H9 (cell line): ENCODE measurements around the gene TP53BP2. TPM values are rescaled to one million over a fixed set of nuclear protein-coding genes. Genes with fewer than 3 reads are reported as not detected.

ENCODE experiments used
- DNase-seq: peaks from one replicate; pipeline ENCODE4 v3.0.0-alpha.2; 2017
- H2AFZ ChIP-seq: one replicate; pipeline ENCODE4 v1.6.1; 2013; ENCODE audit warnings: mild to moderate bottlenecking, low read length, control low read depth, moderate library complexity
- H2AK5ac ChIP-seq: 2 replicates; pipeline ENCODE4 v1.6.1; 2013; ENCODE audit warnings: low read length, control low read depth, mixed read lengths; ENCODE audit not compliant: insufficient read length
- H2BK120ac ChIP-seq: one replicate; pipeline ENCODE4 v1.6.1; 2013; ENCODE audit warnings: low read depth, mild to moderate bottlenecking, low read length, control low read depth, inconsistent platforms; ENCODE audit not compliant: poor library complexity, severe bottlenecking
- H2BK12ac ChIP-seq: 2 replicates; pipeline ENCODE4 v1.6.1; 2013; ENCODE audit warnings: low read length, control low read depth, mixed read lengths, low read depth; ENCODE audit not compliant: insufficient read length
- H2BK15ac ChIP-seq: 2 replicates; pipeline ENCODE4 v1.6.1; 2013; ENCODE audit warnings: low read depth, low read length, control low read depth
- H2BK20ac ChIP-seq: one replicate; pipeline ENCODE4 v1.6.1; 2013; ENCODE audit warnings: low read depth, mild to moderate bottlenecking, low read length, control low read depth, inconsistent platforms; ENCODE audit not compliant: poor library complexity, severe bottlenecking
- H2BK5ac ChIP-seq: 2 replicates; pipeline ENCODE4 v1.6.1; 2013; ENCODE audit warnings: low read length, control low read depth, mixed read lengths; ENCODE audit not compliant: insufficient read length
- H3K14ac ChIP-seq: 2 replicates; pipeline ENCODE4 v1.6.1; 2013; ENCODE audit warnings: low read length, control low read depth; ENCODE audit not compliant: insufficient read depth
- H3K18ac ChIP-seq: 2 replicates; pipeline ENCODE4 v1.6.1; 2013; ENCODE audit warnings: low read depth, mild to moderate bottlenecking, mixed read lengths, low read length, control low read depth; ENCODE audit not compliant: insufficient read length
- H3K23ac ChIP-seq: 2 replicates; pipeline ENCODE4 v1.6.1; 2013; ENCODE audit warnings: low read length, control low read depth, mixed read lengths, low read depth; ENCODE audit not compliant: insufficient read length
- H3K23me2 ChIP-seq: 2 replicates; pipeline ENCODE4 v1.6.1; 2013; ENCODE audit warnings: low read depth, mild to moderate bottlenecking, mixed read lengths, low read length, control low read depth; ENCODE audit not compliant: insufficient read length, poor library complexity, severe bottlenecking
- H3K27ac ChIP-seq: 2 replicates; pipeline ENCODE4 v1.5.1; 2013; ENCODE audit warnings: low read length, control low read depth, mixed read lengths, low read depth; ENCODE audit not compliant: insufficient read length
- H3K27me3 ChIP-seq: 2 replicates; pipeline ENCODE4 v1.6.1; 2013; ENCODE audit warnings: low read length, control low read depth, inconsistent platforms; ENCODE audit not compliant: insufficient read depth
- H3K4ac ChIP-seq: 2 replicates; pipeline ENCODE4 v1.6.1; 2013; ENCODE audit warnings: low read depth, mild to moderate bottlenecking, control low read depth, inconsistent platforms, low read length, moderate library complexity
- H3K4me1 ChIP-seq: 2 replicates; pipeline ENCODE4 v1.6.1; 2013; ENCODE audit warnings: low read length, control low read depth, inconsistent platforms; ENCODE audit not compliant: insufficient read depth
- H3K4me2 ChIP-seq: 2 replicates; pipeline ENCODE4 v1.6.1; 2013; ENCODE audit warnings: low read length, control low read depth, mixed read lengths; ENCODE audit not compliant: insufficient read length, insufficient read depth
- H3K56ac ChIP-seq: 2 replicates; pipeline ENCODE4 v1.6.1; 2013; ENCODE audit warnings: low read depth, mild to moderate bottlenecking, mixed read lengths, low read length, control low read depth; ENCODE audit not compliant: insufficient read length
- H3K79me1 ChIP-seq: 2 replicates; pipeline ENCODE4 v1.6.1; 2013; ENCODE audit warnings: low read depth, mild to moderate bottlenecking, moderate library complexity, low read length, control low read depth, inconsistent platforms; ENCODE audit not compliant: insufficient read depth, poor library complexity, severe bottlenecking
- H3K79me2 ChIP-seq: 2 replicates; pipeline ENCODE4 v1.6.1; 2013; ENCODE audit warnings: low read length, control low read depth, inconsistent platforms; ENCODE audit not compliant: insufficient read depth
- H3K9ac ChIP-seq: 2 replicates; pipeline ENCODE4 v1.6.1; 2013; ENCODE audit warnings: low read length, control low read depth, mixed read lengths; ENCODE audit not compliant: insufficient read length; ENCODE audit errors: extremely low read depth
- H3K9me3 ChIP-seq: one replicate; pipeline ENCODE4 v1.6.1; 2013; ENCODE audit warnings: low read depth, low read length, inconsistent platforms; ENCODE audit not compliant: control insufficient read depth
- H3T11ph ChIP-seq: one replicate; pipeline ENCODE4 v1.6.1; 2013; ENCODE audit warnings: mild to moderate bottlenecking, low read length, control low read depth, inconsistent platforms
- H4K20me1 ChIP-seq: one replicate; pipeline ENCODE4 v1.6.1; 2013; ENCODE audit not compliant: control insufficient read depth, insufficient read length, insufficient read depth
- H4K5ac ChIP-seq: 2 replicates; pipeline ENCODE4 v1.6.1; 2013; ENCODE audit warnings: low read depth, mild to moderate bottlenecking, mixed read lengths, low read length, control low read depth; ENCODE audit not compliant: insufficient read length
- H4K8ac ChIP-seq: replicated peaks from 2 replicates; pipeline ENCODE4 v1.6.1; 2013; ENCODE audit warnings: low read length, control low read depth, mixed read lengths, low read depth; ENCODE audit not compliant: insufficient read length
- H4K91ac ChIP-seq: 2 replicates; pipeline ENCODE4 v1.6.1; 2013; ENCODE audit warnings: low read depth, mild to moderate bottlenecking, moderate library complexity, mixed read lengths, low read length, control low read depth; ENCODE audit not compliant: insufficient read length
- H3K27ac Mint-ChIP-seq, 3 experiments: 2 replicates in 2 of 3; 3 replicates in 1 of 3; pipeline ENCODE4 v1.8.0; 2020 to 2021; ENCODE audit warnings: mixed read lengths in 3 of 3, mild to moderate bottlenecking in 1 of 3, moderate library complexity in 1 of 3
- H3K27me3 Mint-ChIP-seq: 2 replicates; pipeline ENCODE4 v1.8.0; 2021; ENCODE audit warnings: low read depth, mild to moderate bottlenecking, moderate library complexity, mixed read lengths
- H3K36me3 Mint-ChIP-seq, 3 experiments: 2 replicates in 2 of 3; 3 replicates in 1 of 3; pipeline ENCODE4 v1.8.0; 2020 to 2021; ENCODE audit warnings: low read depth in 3 of 3, mixed read lengths in 3 of 3; ENCODE audit not compliant: insufficient read depth in 1 of 3
- H3K4me1 Mint-ChIP-seq, 2 experiments: 2 replicates each; pipeline ENCODE4 v1.8.0; 2020; ENCODE audit warnings: mixed read lengths in 2 of 2
- H3K4me3 Mint-ChIP-seq, 2 experiments: 2 replicates in 1 of 2; 3 replicates in 1 of 2; pipeline ENCODE4 v1.8.0; 2020 to 2021; ENCODE audit warnings: mild to moderate bottlenecking in 2 of 2, mixed read lengths in 2 of 2, moderate library complexity in 1 of 2
- H3K9me3 Mint-ChIP-seq, 2 experiments: 2 replicates in 1 of 2; 3 replicates in 1 of 2; pipeline ENCODE4 v1.8.0; 2020; ENCODE audit warnings: mild to moderate bottlenecking in 2 of 2, mixed read lengths in 2 of 2, moderate library complexity in 1 of 2
- WGBS: extraction: QIAGEN DNeasy Blood & Tissue Kit; methylation state at CpG from one replicate; pipeline ENCODE4 v1.1.7; 2013; ENCODE audit warnings: missing lambda C conversion rate, low lambda C conversion rate, mixed read lengths; ENCODE audit not compliant: insufficient read length; ENCODE audit errors: extremely low coverage; 5-methylcytosine and 5-hydroxymethylcytosine counted together
- total RNA-seq: library from RNA; stranded (reverse); gene quantifications from 2 replicates; pipeline ENCODE4 v1.2.1, GENCODE V29; 2021
- TF ChIP-seq, protein P1 (sequence below): fragments of 200-600 bp; sonication (generic); conservative IDR thresholded peaks from 3 replicates; pipeline ENCODE4 v1.8.0; 2021; ENCODE audit warnings: antibody characterized with exemption, mild to moderate bottlenecking

Gene TP53BP2
- total RNA-seq, 1 experiment from 2014 or later, result 49.7 TPM

GRCh38 chr1:223763881-223764280 is 81.9 kb downstream of the TP53BP2 start:
- H3K18ac ChIP-seq, result no peak overlapping the region
- no peak overlapping the region for H2BK15ac ChIP-seq
- H4K5ac ChIP-seq, result no peak overlapping the region
- no peak overlapping the region for H3K4ac ChIP-seq
- no peak overlapping the region for H2AK5ac ChIP-seq
- no peak overlapping the region for H4K8ac ChIP-seq
- H3K79me2 ChIP-seq, result no peaks in the 10 kb centered on the region
- H2BK20ac ChIP-seq, result no peak overlapping the region
- TF ChIP-seq, protein P1, sequence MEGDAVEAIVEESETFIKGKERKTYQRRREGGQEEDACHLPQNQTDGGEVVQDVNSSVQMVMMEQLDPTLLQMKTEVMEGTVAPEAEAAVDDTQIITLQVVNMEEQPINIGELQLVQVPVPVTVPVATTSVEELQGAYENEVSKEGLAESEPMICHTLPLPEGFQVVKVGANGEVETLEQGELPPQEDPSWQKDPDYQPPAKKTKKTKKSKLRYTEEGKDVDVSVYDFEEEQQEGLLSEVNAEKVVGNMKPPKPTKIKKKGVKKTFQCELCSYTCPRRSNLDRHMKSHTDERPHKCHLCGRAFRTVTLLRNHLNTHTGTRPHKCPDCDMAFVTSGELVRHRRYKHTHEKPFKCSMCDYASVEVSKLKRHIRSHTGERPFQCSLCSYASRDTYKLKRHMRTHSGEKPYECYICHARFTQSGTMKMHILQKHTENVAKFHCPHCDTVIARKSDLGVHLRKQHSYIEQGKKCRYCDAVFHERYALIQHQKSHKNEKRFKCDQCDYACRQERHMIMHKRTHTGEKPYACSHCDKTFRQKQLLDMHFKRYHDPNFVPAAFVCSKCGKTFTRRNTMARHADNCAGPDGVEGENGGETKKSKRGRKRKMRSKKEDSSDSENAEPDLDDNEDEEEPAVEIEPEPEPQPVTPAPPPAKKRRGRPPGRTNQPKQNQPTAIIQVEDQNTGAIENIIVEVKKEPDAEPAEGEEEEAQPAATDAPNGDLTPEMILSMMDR, result no peak
- H3K23ac ChIP-seq, result no peak overlapping the region
- no peak overlapping the region for H3K27ac Mint-ChIP-seq
- H3K4me1 Mint-ChIP-seq, result peaks cover 5 to 6% of the 10 kb centered on the region in 2 experiments
- H3K4me1 ChIP-seq, result no peaks in the 10 kb centered on the region
- no peaks in the 10 kb centered on the region for H3K79me1 ChIP-seq
- no peak overlapping the region for H3K9ac ChIP-seq
- no peak overlapping the region for H3K14ac ChIP-seq
- H3K4me3 Mint-ChIP-seq, result no peak overlapping the region
- no peak overlapping the region for H2BK120ac ChIP-seq
- H3K27ac ChIP-seq, result no peak overlapping the region
- H3K27me3 ChIP-seq, result no peaks in the 10 kb centered on the region
- no peak overlapping the region for H3K4me2 ChIP-seq
- no peak overlapping the region for H4K91ac ChIP-seq
- H3K23me2 ChIP-seq, result no peaks in the 10 kb centered on the region
- H3K9me3 ChIP-seq, result no peaks in the 10 kb centered on the region
- H3K56ac ChIP-seq, result no peak overlapping the region
- H2AFZ ChIP-seq, result no peak overlapping the region
- peaks cover 2 to 25% (median 8%) of the 10 kb centered on the region in 3 experiments for H3K36me3 Mint-ChIP-seq
- H3K27me3 Mint-ChIP-seq, result no peaks in the 10 kb centered on the region
- no peaks in the 10 kb centered on the region for H4K20me1 ChIP-seq
- WGBS, result no CpG with 5 or more reads among the region's 5 CpGs
- DNase-seq, result no peak
- no peak overlapping the region for H3T11ph ChIP-seq
- no peak overlapping the region for H2BK12ac ChIP-seq
- no peak overlapping the region for H2BK5ac ChIP-seq
- H3K9me3 Mint-ChIP-seq, result peaks cover 2% of the 10 kb centered on the region in 2 experiments; a peak in 3 of 5 replicates
